ENCODE measurements around the gene FIG4.
"Not testable (repeated sequence)": the region's sequence is repeated elsewhere in the genome, so short reads cannot be mapped to it uniquely, and the experiment has no call there.

FIG4 gene

DNA sequence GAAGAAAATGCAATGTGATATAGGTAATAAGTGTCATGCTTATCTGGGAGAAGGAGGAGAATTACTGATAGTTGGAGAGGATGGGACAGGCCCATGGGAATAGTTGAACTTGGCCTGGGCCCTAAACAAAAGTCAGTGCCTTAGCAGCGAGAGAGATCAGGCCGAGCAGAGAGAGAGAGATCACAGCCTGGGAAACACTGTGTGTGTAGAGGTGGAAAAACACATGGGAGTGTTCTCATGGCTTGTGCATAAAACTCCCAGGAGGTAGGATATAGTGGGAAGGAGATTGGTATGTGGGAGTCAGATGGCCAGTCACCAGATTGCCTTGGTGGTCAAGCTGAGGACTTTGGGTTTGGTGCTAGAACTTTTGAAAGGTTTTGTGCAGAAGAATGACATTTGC is 47.6 kb downstream of the FIG4 start:
- TF ChIP-seq, protein P1, sequence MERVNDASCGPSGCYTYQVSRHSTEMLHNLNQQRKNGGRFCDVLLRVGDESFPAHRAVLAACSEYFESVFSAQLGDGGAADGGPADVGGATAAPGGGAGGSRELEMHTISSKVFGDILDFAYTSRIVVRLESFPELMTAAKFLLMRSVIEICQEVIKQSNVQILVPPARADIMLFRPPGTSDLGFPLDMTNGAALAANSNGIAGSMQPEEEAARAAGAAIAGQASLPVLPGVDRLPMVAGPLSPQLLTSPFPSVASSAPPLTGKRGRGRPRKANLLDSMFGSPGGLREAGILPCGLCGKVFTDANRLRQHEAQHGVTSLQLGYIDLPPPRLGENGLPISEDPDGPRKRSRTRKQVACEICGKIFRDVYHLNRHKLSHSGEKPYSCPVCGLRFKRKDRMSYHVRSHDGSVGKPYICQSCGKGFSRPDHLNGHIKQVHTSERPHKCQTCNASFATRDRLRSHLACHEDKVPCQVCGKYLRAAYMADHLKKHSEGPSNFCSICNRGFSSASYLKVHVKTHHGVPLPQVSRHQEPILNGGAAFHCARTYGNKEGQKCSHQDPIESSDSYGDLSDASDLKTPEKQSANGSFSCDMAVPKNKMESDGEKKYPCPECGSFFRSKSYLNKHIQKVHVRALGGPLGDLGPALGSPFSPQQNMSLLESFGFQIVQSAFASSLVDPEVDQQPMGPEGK (CRISPR knock-in tag; IDR thresholded peaks at IDR 0.05; ENCODE audit: borderline replicate concordance), result no peak
- TF ChIP-seq GLIS3 (CRISPR knock-in tag; IDR thresholded peaks at IDR 0.05), result no peak
- no peak for TF ChIP-seq BACH2 (CRISPR knock-in tag; IDR thresholded peaks at IDR 0.05; ENCODE audit: borderline replicate concordance)
- TF ChIP-seq ZNF8 (CRISPR knock-in tag; IDR thresholded peaks at IDR 0.05), result no peak
- TF ChIP-seq ESRRG (CRISPR knock-in tag; IDR thresholded peaks at IDR 0.05), result no peak
- TF ChIP-seq, protein P2, sequence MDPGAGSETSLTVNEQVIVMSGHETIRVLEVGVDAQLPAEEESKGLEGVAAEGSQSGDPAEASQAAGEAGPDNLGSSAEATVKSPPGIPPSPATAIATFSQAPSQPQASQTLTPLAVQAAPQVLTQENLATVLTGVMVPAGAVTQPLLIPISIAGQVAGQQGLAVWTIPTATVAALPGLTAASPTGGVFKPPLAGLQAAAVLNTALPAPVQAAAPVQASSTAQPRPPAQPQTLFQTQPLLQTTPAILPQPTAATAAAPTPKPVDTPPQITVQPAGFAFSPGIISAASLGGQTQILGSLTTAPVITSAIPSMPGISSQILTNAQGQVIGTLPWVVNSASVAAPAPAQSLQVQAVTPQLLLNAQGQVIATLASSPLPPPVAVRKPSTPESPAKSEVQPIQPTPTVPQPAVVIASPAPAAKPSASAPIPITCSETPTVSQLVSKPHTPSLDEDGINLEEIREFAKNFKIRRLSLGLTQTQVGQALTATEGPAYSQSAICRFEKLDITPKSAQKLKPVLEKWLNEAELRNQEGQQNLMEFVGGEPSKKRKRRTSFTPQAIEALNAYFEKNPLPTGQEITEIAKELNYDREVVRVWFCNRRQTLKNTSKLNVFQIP (CRISPR knock-in tag; IDR thresholded peaks at IDR 0.05; ENCODE audit: borderline replicate concordance, low read depth), result no peak
- no peak for TF ChIP-seq TOX (CRISPR knock-in tag; IDR thresholded peaks at IDR 0.05; ENCODE audit: borderline replicate concordance)
- no peak for TF ChIP-seq ZC3H10 (CRISPR knock-in tag; IDR thresholded peaks at IDR 0.05)
- TF ChIP-seq SNAI2 (CRISPR knock-in tag; IDR thresholded peaks at IDR 0.05), result no peak
- TF ChIP-seq OSR1 (CRISPR knock-in tag; IDR thresholded peaks at IDR 0.05), result no peak
- TF ChIP-seq, protein P3, sequence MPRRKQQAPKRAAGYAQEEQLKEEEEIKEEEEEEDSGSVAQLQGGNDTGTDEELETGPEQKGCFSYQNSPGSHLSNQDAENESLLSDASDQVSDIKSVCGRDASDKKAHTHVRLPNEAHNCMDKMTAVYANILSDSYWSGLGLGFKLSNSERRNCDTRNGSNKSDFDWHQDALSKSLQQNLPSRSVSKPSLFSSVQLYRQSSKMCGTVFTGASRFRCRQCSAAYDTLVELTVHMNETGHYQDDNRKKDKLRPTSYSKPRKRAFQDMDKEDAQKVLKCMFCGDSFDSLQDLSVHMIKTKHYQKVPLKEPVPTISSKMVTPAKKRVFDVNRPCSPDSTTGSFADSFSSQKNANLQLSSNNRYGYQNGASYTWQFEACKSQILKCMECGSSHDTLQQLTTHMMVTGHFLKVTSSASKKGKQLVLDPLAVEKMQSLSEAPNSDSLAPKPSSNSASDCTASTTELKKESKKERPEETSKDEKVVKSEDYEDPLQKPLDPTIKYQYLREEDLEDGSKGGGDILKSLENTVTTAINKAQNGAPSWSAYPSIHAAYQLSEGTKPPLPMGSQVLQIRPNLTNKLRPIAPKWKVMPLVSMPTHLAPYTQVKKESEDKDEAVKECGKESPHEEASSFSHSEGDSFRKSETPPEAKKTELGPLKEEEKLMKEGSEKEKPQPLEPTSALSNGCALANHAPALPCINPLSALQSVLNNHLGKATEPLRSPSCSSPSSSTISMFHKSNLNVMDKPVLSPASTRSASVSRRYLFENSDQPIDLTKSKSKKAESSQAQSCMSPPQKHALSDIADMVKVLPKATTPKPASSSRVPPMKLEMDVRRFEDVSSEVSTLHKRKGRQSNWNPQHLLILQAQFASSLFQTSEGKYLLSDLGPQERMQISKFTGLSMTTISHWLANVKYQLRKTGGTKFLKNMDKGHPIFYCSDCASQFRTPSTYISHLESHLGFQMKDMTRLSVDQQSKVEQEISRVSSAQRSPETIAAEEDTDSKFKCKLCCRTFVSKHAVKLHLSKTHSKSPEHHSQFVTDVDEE (CRISPR knock-in tag; IDR thresholded peaks at IDR 0.05), result no peak
- no peak for TF ChIP-seq ARNTL (CRISPR knock-in tag; IDR thresholded peaks at IDR 0.05; ENCODE audit: borderline replicate concordance, low read depth)
- TF ChIP-seq TCF4 (CRISPR knock-in tag; IDR thresholded peaks at IDR 0.05; ENCODE audit: borderline replicate concordance), result no peak
- TF ChIP-seq, protein P4, sequence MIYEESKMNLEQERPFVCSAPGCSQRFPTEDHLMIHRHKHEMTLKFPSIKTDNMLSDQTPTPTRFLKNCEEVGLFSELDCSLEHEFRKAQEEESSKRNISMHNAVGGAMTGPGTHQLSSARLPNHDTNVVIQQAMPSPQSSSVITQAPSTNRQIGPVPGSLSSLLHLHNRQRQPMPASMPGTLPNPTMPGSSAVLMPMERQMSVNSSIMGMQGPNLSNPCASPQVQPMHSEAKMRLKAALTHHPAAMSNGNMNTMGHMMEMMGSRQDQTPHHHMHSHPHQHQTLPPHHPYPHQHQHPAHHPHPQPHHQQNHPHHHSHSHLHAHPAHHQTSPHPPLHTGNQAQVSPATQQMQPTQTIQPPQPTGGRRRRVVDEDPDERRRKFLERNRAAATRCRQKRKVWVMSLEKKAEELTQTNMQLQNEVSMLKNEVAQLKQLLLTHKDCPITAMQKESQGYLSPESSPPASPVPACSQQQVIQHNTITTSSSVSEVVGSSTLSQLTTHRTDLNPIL (CRISPR knock-in tag; IDR thresholded peaks at IDR 0.05; ENCODE audit: low read depth), result no peak
- no peak for ATAC-seq

DNA sequence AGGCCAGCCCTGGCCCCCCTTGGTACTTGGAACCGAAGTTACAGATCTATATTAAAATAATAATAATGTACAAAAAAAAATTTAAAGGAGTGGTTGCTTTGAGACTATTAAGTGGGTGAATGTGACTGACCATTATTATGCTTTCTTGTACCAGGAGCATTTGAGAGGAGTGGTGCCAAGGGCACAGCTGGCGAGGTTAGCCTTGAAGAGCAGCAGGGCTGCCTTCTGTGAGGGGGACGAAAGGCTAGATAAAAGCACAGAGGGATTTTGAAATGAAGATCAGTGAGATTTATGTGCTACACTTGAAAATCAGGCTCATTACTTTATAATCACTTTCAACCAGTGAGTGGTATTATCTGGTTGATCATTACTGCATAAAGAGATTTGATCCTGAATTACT is 48.6 kb downstream of the FIG4 start:
- TF ChIP-seq SNAI2 (CRISPR knock-in tag; IDR thresholded peaks at IDR 0.05) (no peak), TOX (CRISPR knock-in tag; IDR thresholded peaks at IDR 0.05; ENCODE audit: borderline replicate concordance) (no peak), ZFP30 (CRISPR knock-in tag; IDR thresholded peaks at IDR 0.05) (no peak)
- ATAC-seq, result no peak

DNA sequence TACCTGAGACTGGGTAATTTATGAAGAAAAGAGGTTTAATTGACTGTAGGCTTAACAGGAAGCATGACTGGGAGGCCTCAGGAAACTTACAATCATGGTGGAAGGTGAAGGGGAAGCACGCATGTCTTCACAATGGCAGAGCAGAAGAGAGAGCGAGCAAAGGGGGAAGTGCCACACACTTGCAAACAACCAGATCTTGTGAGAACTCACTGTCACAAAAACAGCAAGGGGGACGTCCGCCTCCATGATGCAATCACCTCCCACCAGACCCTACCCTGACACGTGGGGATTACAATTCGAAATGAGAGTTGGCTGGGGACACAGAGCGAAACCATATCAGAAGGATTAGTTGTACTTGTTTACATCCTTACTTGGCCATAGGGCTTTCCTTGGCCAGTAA is 49.7 kb downstream of the FIG4 start:
- TF ChIP-seq, protein P4 (CRISPR knock-in tag; IDR thresholded peaks at IDR 0.05; ENCODE audit: low read depth), result no peak
- no peak for TF ChIP-seq ZFP3 (CRISPR knock-in tag; IDR thresholded peaks at IDR 0.05)
- ATAC-seq, result no peak

DNA sequence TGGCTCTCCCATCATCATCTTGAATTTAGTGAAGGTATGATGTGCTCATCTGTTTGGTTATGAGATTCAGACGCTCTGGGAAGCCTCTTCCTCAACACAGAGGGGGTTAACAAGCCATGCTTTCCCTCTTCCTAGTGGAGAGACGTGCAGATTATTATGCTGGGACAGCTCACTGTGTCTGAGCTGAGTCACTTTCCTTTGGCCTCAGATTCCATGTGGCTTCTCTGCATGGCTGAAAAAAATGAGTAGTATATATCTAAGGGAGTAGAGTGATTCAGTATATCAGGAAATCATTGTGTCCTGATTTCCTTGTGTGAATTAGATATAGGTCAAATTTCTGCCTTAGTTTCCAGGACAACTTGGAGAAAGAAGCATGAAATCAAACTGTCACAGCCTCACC is 52.6 kb downstream of the FIG4 start:
- no peak for TF ChIP-seq BACH2 (CRISPR knock-in tag; IDR thresholded peaks at IDR 0.05; ENCODE audit: borderline replicate concordance)
- TF ChIP-seq RARB (CRISPR knock-in tag; IDR thresholded peaks at IDR 0.05), result no peak
- TF ChIP-seq TCF4 (CRISPR knock-in tag; IDR thresholded peaks at IDR 0.05; ENCODE audit: borderline replicate concordance), result no peak
- TF ChIP-seq, protein P2 (CRISPR knock-in tag; IDR thresholded peaks at IDR 0.05; ENCODE audit: borderline replicate concordance, low read depth), result no peak
- peak; percentile 98 for ATAC-seq

DNA sequence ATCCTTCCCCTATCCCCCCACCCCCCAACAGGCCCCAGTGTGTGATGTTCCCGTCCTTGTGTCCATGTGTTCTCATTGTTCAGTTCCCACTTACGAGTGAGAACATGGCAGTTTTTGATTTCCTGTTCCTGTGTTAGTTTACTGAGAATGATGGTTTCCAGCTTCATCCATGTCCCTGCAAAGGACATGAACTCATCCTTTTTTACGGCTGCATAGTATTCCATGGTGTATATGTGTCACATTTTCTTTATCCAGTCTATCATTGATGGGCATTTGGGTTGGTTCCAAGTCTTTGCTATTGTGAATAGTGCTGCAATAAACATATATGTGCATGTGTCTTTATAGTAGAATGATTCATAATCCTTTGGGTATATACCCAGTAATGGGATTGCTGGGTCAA is 53.7 kb downstream of the FIG4 start:
- ATAC-seq, result not testable (repeated sequence)
